H1 (cell line): ENCODE data around the gene RNF183. TPM values are rescaled to one million over a fixed set of nuclear protein-coding genes. Genes with fewer than 3 reads are reported as not detected.

Source experiments
- CTCF ChIA-PET: fragments of 300-600 bp; sonication (Branson Sonifier 250); formaldehyde crosslinking; loops from one replicate; lab custom pipeline; 2021; ENCODE audit not compliant: partially characterized antibody; lab: Charles Lee
- POLR2A ChIA-PET: fragments of 300-600 bp; sonication (Branson Sonifier 250); formaldehyde crosslinking; loops from one replicate; lab custom pipeline; 2021; ENCODE audit warnings: inconsistent platforms; ENCODE audit not compliant: partially characterized antibody; lab: Charles Lee
- DNase-seq, 2 experiments: peaks; one replicate each; pipeline versions ENCODE4 v3.0.0 to v3.0.0-alpha.2; 2010 to 2022; ENCODE audit warnings: low spot score in 2 of 2, low read depth in 1 of 2, mixed read lengths in 1 of 2
- FAIRE-seq: peaks from 2 replicates; lab custom pipeline; 2011; peaks lifted over from hg19 to GRCh38; lab: Jason Lieb, UNC
- H2AFZ ChIP-seq: 2 replicates; pipeline ENCODE4 v1.8.1; 2012; ENCODE audit warnings: low read length, inconsistent platforms
- H2AK5ac ChIP-seq: 2 replicates; pipeline ENCODE4 v1.6.1; 2013; ENCODE audit warnings: low read depth, low read length
- H2BK120ac ChIP-seq: replicated peaks from 2 replicates; pipeline ENCODE3; 2013; ENCODE audit warnings: low read depth, low read length, inconsistent platforms
- H2BK12ac ChIP-seq: 2 replicates; pipeline ENCODE4 v1.6.1; 2013; ENCODE audit warnings: low read depth, low read length
- H2BK15ac ChIP-seq: 2 replicates; pipeline ENCODE4 v1.6.1; 2013; ENCODE audit warnings: low read length
- H2BK20ac ChIP-seq: 2 replicates; pipeline ENCODE4 v1.6.1; 2013; ENCODE audit warnings: low read length
- H2BK5ac ChIP-seq: 2 replicates; pipeline ENCODE4 v1.6.1; 2013; ENCODE audit warnings: low read depth, low read length
- H3K14ac ChIP-seq: 2 replicates; pipeline ENCODE4 v1.6.1; 2013; ENCODE audit warnings: inconsistent platforms; ENCODE audit not compliant: insufficient read length
- H3K18ac ChIP-seq: 2 replicates; pipeline ENCODE4 v1.6.1; 2013; ENCODE audit warnings: low read length; ENCODE audit errors: extremely low read depth
- H3K23ac ChIP-seq: 2 replicates; pipeline ENCODE4 v1.6.1; 2013; ENCODE audit warnings: inconsistent platforms; ENCODE audit not compliant: insufficient read length
- H3K23me2 ChIP-seq: 2 replicates; pipeline ENCODE4 v1.6.1; 2013; ENCODE audit warnings: low read depth, low read length
- H3K27ac ChIP-seq: 2 replicates; pipeline ENCODE4 v1.6.1; 2011; ENCODE audit warnings: low read depth, low read length, inconsistent platforms
- H3K27me3 ChIP-seq, 4 experiments: replicated peaks in 1 of 4; 1 replicate in 1 of 4; 2 replicates in 3 of 4; pipeline versions ENCODE4 v1.6.1 to v1.8.1; 2011 to 2013; ENCODE audit warnings: low read length in 3 of 4, mild to moderate bottlenecking in 3 of 4, inconsistent platforms in 2 of 4, mixed read lengths in 2 of 4, moderate library complexity in 1 of 4; ENCODE audit not compliant: control insufficient read depth in 3 of 4, insufficient read depth in 3 of 4; ENCODE audit errors: extremely low read depth in 1 of 4
- H3K36me3 ChIP-seq, 4 experiments: 2 replicates each; pipeline versions ENCODE4 v1.6.1 to v1.8.1; 2011 to 2013; ENCODE audit warnings: mild to moderate bottlenecking in 4 of 4, low read length in 3 of 4, moderate library complexity in 2 of 4, control low read depth in 1 of 4, inconsistent platforms in 1 of 4; ENCODE audit not compliant: insufficient read depth in 4 of 4, control insufficient read depth in 2 of 4
- H3K4ac ChIP-seq: replicated peaks from 2 replicates; pipeline ENCODE3; 2013; ENCODE audit warnings: low read length, low read depth, mixed read lengths, inconsistent platforms; ENCODE audit not compliant: insufficient read length
- H3K4me1 ChIP-seq, 4 experiments: replicated peaks in 1 of 4; 1 replicate in 1 of 4; 2 replicates in 3 of 4; pipeline versions ENCODE4 v1.6.1 to v1.8.1; 2011 to 2013; ENCODE audit warnings: low read length in 3 of 4, inconsistent platforms in 2 of 4, mixed read lengths in 1 of 4; ENCODE audit not compliant: insufficient read depth in 4 of 4, control insufficient read depth in 3 of 4
- H3K4me2 ChIP-seq, 2 experiments: 2 replicates each; pipeline versions ENCODE4 v1.6.1 to v1.8.1; 2011 to 2013; ENCODE audit warnings: low read depth in 2 of 2, low read length in 2 of 2, control low read depth in 1 of 2, inconsistent platforms in 1 of 2, mild to moderate bottlenecking in 1 of 2; ENCODE audit not compliant: insufficient read depth in 1 of 2
- H3K4me3 ChIP-seq, 4 experiments: fragments of 200-600, 300-600 bp in 1 of 4; sonication (generic), shearing (Covaris generic), sonication (Bioruptor Twin) in 1 of 4; 2 replicates each; pipeline versions ENCODE4 v1.5.1 to v1.8.1; 2011 to 2016; ENCODE audit warnings: low read length in 4 of 4, low read depth in 3 of 4, control low read depth in 2 of 4, inconsistent platforms in 2 of 4, mild to moderate bottlenecking in 2 of 4, mixed read lengths in 1 of 4, moderate library complexity in 1 of 4; ENCODE audit not compliant: insufficient read depth in 2 of 4; ENCODE audit errors: extremely low read depth in 1 of 4
- H3K56ac ChIP-seq: replicated peaks from 2 replicates; pipeline ENCODE3; 2013; ENCODE audit warnings: low read depth, mild to moderate bottlenecking, mixed read lengths, low read length, inconsistent platforms; ENCODE audit not compliant: insufficient read length
- H3K79me1 ChIP-seq: 2 replicates; pipeline ENCODE4 v1.6.1; 2013; ENCODE audit warnings: low read depth, low read length, control low read depth
- H3K79me2 ChIP-seq, 2 experiments: 2 replicates each; pipeline versions ENCODE4 v1.6.1 to v1.8.1; 2012 to 2013; ENCODE audit warnings: low read length in 2 of 2, mild to moderate bottlenecking in 2 of 2, inconsistent platforms in 1 of 2; ENCODE audit not compliant: insufficient read depth in 2 of 2, control insufficient read depth in 1 of 2
- H3K9ac ChIP-seq, 4 experiments: replicated peaks in 1 of 4; 1 replicate in 1 of 4; 2 replicates in 3 of 4; pipeline versions ENCODE4 v1.6.1 to v1.8.1; 2011 to 2013; ENCODE audit warnings: low read depth in 3 of 4, low read length in 3 of 4, control low read depth in 2 of 4, mild to moderate bottlenecking in 2 of 4, moderate library complexity in 2 of 4, inconsistent platforms in 1 of 4; ENCODE audit errors: extremely low read depth in 1 of 4
- H3K9me3 ChIP-seq, 2 experiments: 2 replicates each; pipeline versions ENCODE4 v1.6.1 to v1.8.1; 2012 to 2013; ENCODE audit warnings: mild to moderate bottlenecking in 2 of 2, moderate library complexity in 2 of 2, control low read depth in 1 of 2, inconsistent platforms in 1 of 2, low read depth in 1 of 2, low read length in 1 of 2, mixed read lengths in 1 of 2; ENCODE audit not compliant: insufficient read depth in 2 of 2
- H4K20me1 ChIP-seq, 2 experiments: replicated peaks in 1 of 2; 2 replicates each; pipeline versions ENCODE3 to v1.8.1; 2011 to 2013; ENCODE audit warnings: inconsistent platforms in 2 of 2, low read length in 2 of 2, mild to moderate bottlenecking in 1 of 2; ENCODE audit not compliant: insufficient read depth in 2 of 2, control insufficient read depth in 1 of 2
- H4K5ac ChIP-seq: 2 replicates; pipeline ENCODE4 v1.6.1; 2013; ENCODE audit warnings: low read length, low read depth, mixed read lengths, inconsistent platforms; ENCODE audit not compliant: insufficient read length
- H4K8ac ChIP-seq: 2 replicates; pipeline ENCODE4 v1.8.0; 2013; ENCODE audit warnings: mild to moderate bottlenecking, moderate library complexity, low read length, inconsistent platforms; ENCODE audit not compliant: insufficient read depth; ENCODE audit errors: extremely low read depth
- H4K91ac ChIP-seq: replicated peaks from 2 replicates; pipeline ENCODE3; 2013; ENCODE audit warnings: low read length, mixed read lengths, inconsistent platforms; ENCODE audit not compliant: insufficient read length
- ATF3 ChIP-seq: IDR thresholded peaks from 2 replicates; pipeline ENCODE4 v1.6.1; 2011; ENCODE audit warnings: low read depth, mild to moderate bottlenecking, low read length; ENCODE audit not compliant: insufficient read depth
- JUND ChIP-seq: IDR thresholded peaks from 2 replicates; pipeline ENCODE4 v1.6.1; 2011; ENCODE audit warnings: mild to moderate bottlenecking, improper control_type of control experiment, low read length
- KDM5A ChIP-seq: fragments of 200-600 bp; IDR thresholded peaks from 2 replicates; pipeline ENCODE4 v1.7.1; 2012; ENCODE audit warnings: mild to moderate bottlenecking, low read length, inconsistent platforms, mixed read lengths
- MAX ChIP-seq: IDR thresholded peaks from 2 replicates; pipeline ENCODE4 v1.6.1; 2012; ENCODE audit warnings: inconsistent platforms
- PHF8 ChIP-seq: fragments of 200-600 bp; sonication (generic); conservative IDR thresholded peaks from 2 replicates; pipeline ENCODE4 v1.7.1; 2012; ENCODE audit warnings: low read depth, mild to moderate bottlenecking, inconsistent platforms, low read length, moderate library complexity
- POLR2AphosphoS5 ChIP-seq: IDR thresholded peaks from 2 replicates; pipeline ENCODE4 v1.6.1; 2011; ENCODE audit warnings: low read depth, low read length
- RXRA ChIP-seq: IDR thresholded peaks from 2 replicates; pipeline ENCODE4 v1.6.1; 2011; ENCODE audit warnings: low read depth, mild to moderate bottlenecking, low read length, moderate library complexity; ENCODE audit not compliant: insufficient read depth
- SP2 ChIP-seq: IDR thresholded peaks from 2 replicates; pipeline ENCODE4 v1.6.1; 2012; ENCODE audit warnings: mild to moderate bottlenecking, low read length, inconsistent platforms
- TEAD4 ChIP-seq: IDR thresholded peaks from 2 replicates; pipeline ENCODE4 v1.6.1; 2012; ENCODE audit warnings: low read depth, low read length, inconsistent platforms, mixed read lengths
- USF2 ChIP-seq: IDR thresholded peaks from 2 replicates; pipeline ENCODE4 v1.6.1; 2011; ENCODE audit warnings: low read length, improper control_type of control experiment
- ZNF274 ChIP-seq: IDR thresholded peaks from 2 replicates; pipeline ENCODE4 v1.7.0; 2012; ENCODE audit warnings: low read length, borderline replicate concordance; ENCODE audit errors: extremely low read depth
- WGBS, 2 experiments: shearing (Covaris generic) in 1 of 2; methylation state at CpG; one replicate each; pipeline versions ENCODE4 v1.1.6 to v1.1.7; 2013 to 2015; ENCODE audit warnings: low lambda C conversion rate in 2 of 2, mixed read lengths in 2 of 2, inconsistent platforms in 1 of 2, low coverage in 1 of 2, missing lambda C conversion rate in 1 of 2; ENCODE audit not compliant: insufficient replicate concordance in 2 of 2, insufficient coverage in 1 of 2, insufficient read length in 1 of 2; ENCODE audit errors: extremely low coverage in 1 of 2, missing lambda C conversion rate in 1 of 2; 5-methylcytosine and 5-hydroxymethylcytosine counted together
- polyA plus RNA-seq, 7 experiments: library from polyadenylated mRNA; depleted of rRNA in 3 of 7; stranded (reverse) in 5 of 7; unstranded in 2 of 7; fragments of >200 nt in 5 of 7; fragments of 200-250 nt in 2 of 7; gene quantifications; 1 replicate in 5 of 7; 2 replicates in 1 of 7; 4 replicates in 1 of 7; pipeline versions ENCODE4 v1.2.1 to v1.2.3, GENCODE V29; 2011 to 2013; ENCODE audit warnings: missing spikeins in 2 of 7, mixed read lengths in 2 of 7
- total RNA-seq: library from RNA; stranded (reverse); fragmentation: NEBNext Ultra II Directional; extraction: Animal tissue kit (Norgen Biotek cat#: 25700); gene quantifications from 2 replicates; pipeline ENCODE4 v1.2.1, GENCODE V29; 2021

The RNF183 gene
- total and polyA plus RNA-seq, 2 of the 8 experiments (the other 6 are each of a cell fraction or from before 2014, with no cell fraction given) = 0.15 TPM; not detected in 1

- no peak overlapping the region for H3K4me2 ChIP-seq
- H3K27ac ChIP-seq = no peak overlapping the region
- H3K9me3 ChIP-seq = no peaks in the 10 kb centered on the region
- no peak overlapping the region for H3K4ac ChIP-seq
- no peak overlapping the region for H2BK20ac ChIP-seq
- H3K14ac ChIP-seq = no peak overlapping the region
- H4K91ac ChIP-seq = no peak overlapping the region
- H2BK120ac ChIP-seq = no peak overlapping the region
- no peak overlapping the region for H2BK15ac ChIP-seq
- H3K23me2 ChIP-seq = no peaks in the 10 kb centered on the region
- H3K56ac ChIP-seq = no peak overlapping the region
- no peak for DNase-seq
- H2AFZ ChIP-seq = no peak overlapping the region
- no peak overlapping the region for H2BK12ac ChIP-seq
- no peaks in the 10 kb centered on the region for H3K79me2 ChIP-seq
- H3K36me3 ChIP-seq = peaks cover 28 to 76% (median 68%) of the 10 kb centered on the region in 4 experiments
- ChIA-PET CTCF (interaction anchor here (0.6 kb wide), 1 partner anchor 50 kb away, joined by 3 read pairs; the partner anchor contains the start of gene WDR31), POLR2A (interaction anchor here (1.0 to 1.5 kb wide), 3 partner anchors 8 to 14 kb away, joined by 3 to 5 read pairs (median 4); partner anchors contain the start of genes CDC26 and PRPF4)
- no peak overlapping the region for H3K4me3 ChIP-seq
- no peak overlapping the region for H2AK5ac ChIP-seq
- H3K79me1 ChIP-seq = no peaks in the 10 kb centered on the region
- 89% methylated on average over 6 of the region's 6 CpGs; no CpG with 5 or more reads in 1 of the 2 experiments for WGBS, 2 experiments
- no peak overlapping the region for H3K23ac ChIP-seq
- H3K27me3 ChIP-seq = no peaks in the 10 kb centered on the region
- no peak overlapping the region for H4K5ac ChIP-seq
- no peak overlapping the region for H3K9ac ChIP-seq
- H4K8ac ChIP-seq = no peak overlapping the region
- H2BK5ac ChIP-seq = no peak overlapping the region
- H3K18ac ChIP-seq = no peak overlapping the region
- H4K20me1 ChIP-seq = peaks cover 0 to 3% of the 10 kb centered on the region in 2 experiments
- FAIRE-seq = no peak
- no peaks in the 10 kb centered on the region for H3K4me1 ChIP-seq
- TF ChIP-seq POLR2AphosphoS5 = no peak
- no peak for TF ChIP-seq KDM5A
- no peak for TF ChIP-seq RXRA
- no peak for TF ChIP-seq PHF8
- TF ChIP-seq TEAD4 = no peak
- TF ChIP-seq ATF3 = no peak
- no peak for TF ChIP-seq SP2
- no peak for TF ChIP-seq ZNF274
- no peak for TF ChIP-seq JUND
- TF ChIP-seq MAX = no peak
- no peak for TF ChIP-seq USF2
These were observed 13.0 kb downstream of the RNF183 start for GRCh38 chr9:113290052-113290607.
